Bronchial epithelial cell (primary cell): ENCODE data around the gene SLC27A1. TPM values are rescaled to one million over a fixed set of nuclear protein-coding genes. Genes with fewer than 3 reads are reported as not detected.

Experiments used
- DNase-seq: peaks from one replicate; pipeline ENCODE4 v3.0.0-alpha.2; 2010; ENCODE audit warnings: low read depth
- FAIRE-seq: peaks from 2 replicates; lab custom pipeline; 2011; peaks lifted over from hg19 to GRCh38; lab: Jason Lieb, UNC
- H3K27me3 ChIP-seq: 2 replicates; pipeline ENCODE4 v1.5.1; 2011; ENCODE audit warnings: low read length; ENCODE audit not compliant: control insufficient read depth, insufficient read depth
- H3K36me3 ChIP-seq: 2 replicates; pipeline ENCODE4 v1.5.1; 2011; ENCODE audit warnings: low read length; ENCODE audit not compliant: control insufficient read depth, insufficient read depth
- H3K4me3 ChIP-seq: 2 replicates; pipeline ENCODE4 v1.5.1; 2011; ENCODE audit warnings: mild to moderate bottlenecking, low read depth, low read length, control low read depth
- total RNA-seq: library from RNA; depleted of rRNA; stranded (reverse); fragments of >200 nt; gene quantifications from 2 replicates; pipeline ENCODE4 v1.2.1, GENCODE V29; 2014
- TF ChIP-seq, protein P1 (sequence below): IDR thresholded peaks from 2 replicates; pipeline ENCODE4 v1.5.1; 2011; ENCODE audit warnings: mild to moderate bottlenecking, moderate library complexity, low read length, control low read depth, inconsistent platforms; ENCODE audit not compliant: insufficient read depth, severe bottlenecking

Gene SLC27A1
- total RNA-seq, 1 donor from 2014 or later, result 7.9 TPM

GRCh38 chr19:17500447-17501198 lies 30.3 kb downstream of the SLC27A1 start:
- Histone ChIP-seq H3K36me3 (peaks cover 3% of the 10 kb centered on the region), H3K4me3 (no peak overlapping the region), H3K27me3 (no peaks in the 10 kb centered on the region)
- TF ChIP-seq, protein P1, sequence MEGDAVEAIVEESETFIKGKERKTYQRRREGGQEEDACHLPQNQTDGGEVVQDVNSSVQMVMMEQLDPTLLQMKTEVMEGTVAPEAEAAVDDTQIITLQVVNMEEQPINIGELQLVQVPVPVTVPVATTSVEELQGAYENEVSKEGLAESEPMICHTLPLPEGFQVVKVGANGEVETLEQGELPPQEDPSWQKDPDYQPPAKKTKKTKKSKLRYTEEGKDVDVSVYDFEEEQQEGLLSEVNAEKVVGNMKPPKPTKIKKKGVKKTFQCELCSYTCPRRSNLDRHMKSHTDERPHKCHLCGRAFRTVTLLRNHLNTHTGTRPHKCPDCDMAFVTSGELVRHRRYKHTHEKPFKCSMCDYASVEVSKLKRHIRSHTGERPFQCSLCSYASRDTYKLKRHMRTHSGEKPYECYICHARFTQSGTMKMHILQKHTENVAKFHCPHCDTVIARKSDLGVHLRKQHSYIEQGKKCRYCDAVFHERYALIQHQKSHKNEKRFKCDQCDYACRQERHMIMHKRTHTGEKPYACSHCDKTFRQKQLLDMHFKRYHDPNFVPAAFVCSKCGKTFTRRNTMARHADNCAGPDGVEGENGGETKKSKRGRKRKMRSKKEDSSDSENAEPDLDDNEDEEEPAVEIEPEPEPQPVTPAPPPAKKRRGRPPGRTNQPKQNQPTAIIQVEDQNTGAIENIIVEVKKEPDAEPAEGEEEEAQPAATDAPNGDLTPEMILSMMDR, result no peak
- FAIRE-seq (no peak), DNase-seq (no peak)

GRCh38 chr19:17503240-17503639 lies 32.9 kb downstream of the SLC27A1 start:
- FAIRE-seq, result no peak
- Histone ChIP-seq H3K36me3 (peaks cover 1% of the 10 kb centered on the region), H3K27me3 (no peaks in the 10 kb centered on the region), H3K4me3 (no peak overlapping the region)
- DNase-seq, result no peak
- TF ChIP-seq, protein P1, result no peak

DNA sequence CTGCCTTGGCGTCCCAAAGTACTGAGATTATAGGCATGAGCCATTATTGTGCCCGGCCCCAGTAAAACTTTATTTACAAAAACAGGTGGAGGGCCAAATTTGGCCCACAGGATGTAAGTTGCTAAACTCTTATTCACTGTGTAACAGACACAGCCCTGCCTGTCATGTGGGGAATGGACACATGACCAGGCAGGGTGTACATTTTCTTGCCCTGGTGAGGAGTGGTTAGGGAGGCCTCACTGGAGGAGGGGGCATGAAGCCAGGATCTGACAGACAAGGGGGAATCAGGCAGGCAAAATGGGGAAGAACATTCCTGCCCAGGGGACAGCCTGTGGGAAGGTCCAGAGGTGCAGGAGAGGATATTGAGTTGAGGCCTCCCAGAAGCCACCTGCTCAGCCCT lies 33.7 kb downstream of the SLC27A1 start:
- FAIRE-seq (no peak), DNase-seq (no peak)
- no peaks in the 10 kb centered on the region for H3K27me3 ChIP-seq
- TF ChIP-seq, protein P1, result no peak
- no peak overlapping the region for H3K4me3 ChIP-seq
- peaks cover 1% of the 10 kb centered on the region for H3K36me3 ChIP-seq

GRCh38 chr19:17504456-17504855 lies 34.1 kb downstream of the SLC27A1 start:
- Histone ChIP-seq H3K27me3 (no peaks in the 10 kb centered on the region), H3K4me3 (no peak overlapping the region), H3K36me3 (peaks cover 1% of the 10 kb centered on the region)
- TF ChIP-seq, protein P1, result no peak
- FAIRE-seq (no peak), DNase-seq (no peak)

DNA sequence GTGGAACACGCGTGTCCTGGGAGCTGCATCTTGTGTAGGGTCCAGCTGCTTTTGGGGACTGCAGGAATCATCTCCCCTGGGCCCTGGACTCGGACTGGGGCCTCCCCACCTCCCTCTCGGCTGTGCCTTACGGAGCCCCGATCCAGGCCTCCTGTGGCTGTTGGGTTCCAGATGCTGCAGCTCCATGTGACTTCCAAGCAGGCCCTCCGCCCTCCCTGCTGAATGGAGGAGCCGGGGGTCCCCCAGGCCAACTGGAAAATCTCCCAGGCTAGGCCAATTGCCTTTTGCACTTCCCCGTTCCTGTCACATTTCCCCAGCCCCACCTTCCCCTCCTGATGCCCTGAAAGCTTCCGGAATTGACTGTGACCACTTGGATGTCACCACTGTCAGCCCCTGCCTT lies 34.9 kb downstream of the SLC27A1 start:
- DNase-seq (no peak), FAIRE-seq (no peak)
- no peaks in the 10 kb centered on the region for H3K27me3 ChIP-seq
- TF ChIP-seq, protein P1, result no peak
- H3K36me3 ChIP-seq, result peaks cover 1% of the 10 kb centered on the region
- H3K4me3 ChIP-seq, result no peak overlapping the region
